HUES6 (cell line): ENCODE results near the gene C11orf86.

ENCODE experiments used
- H3K27ac ChIP-seq: 2 replicates; pipeline ENCODE4 v1.7.0; 2013; ENCODE audit warnings: low read depth, mild to moderate bottlenecking, low read length, inconsistent platforms
- H3K27me3 ChIP-seq: 2 replicates; pipeline ENCODE4 v1.6.1; 2013; ENCODE audit warnings: low read length; ENCODE audit not compliant: control insufficient read depth, insufficient read depth
- H3K36me3 ChIP-seq: 2 replicates; pipeline ENCODE4 v1.6.1; 2013; ENCODE audit warnings: low read length; ENCODE audit not compliant: control insufficient read depth, insufficient read depth
- H3K4me1 ChIP-seq: 2 replicates; pipeline ENCODE4 v1.6.1; 2013; ENCODE audit warnings: low read length; ENCODE audit not compliant: control insufficient read depth, insufficient read depth
- H3K4me3 ChIP-seq: 2 replicates; pipeline ENCODE4 v1.5.1; 2013; ENCODE audit warnings: low read depth, low read length
- H3K9ac ChIP-seq: one replicate; pipeline ENCODE4 v1.6.1; 2013; ENCODE audit warnings: mild to moderate bottlenecking, low read length
- H3K9me3 ChIP-seq: 2 replicates; pipeline ENCODE4 v1.6.1; 2013; ENCODE audit warnings: low read depth, low read length; ENCODE audit not compliant: control insufficient read depth, insufficient read depth

The C11orf86 gene

GRCh38 chr11:66974724-66975404 is at the start of gene C11orf86:
Gene C11orf86, plus strand, starts transcription at chr11:66975304. Its CDS starts 59 bp downstream, at chr11:66975363.
- Histone ChIP-seq H3K9me3 (peaks cover 25% of the 10 kb centered on the region), H3K27ac (no peak within 1 kb of the TSS), H3K4me3 (no peak within 1 kb of the TSS), H3K9ac (no peak within 1 kb of the TSS), H3K27me3 (no peaks in the 10 kb centered on the region), H3K36me3 (no peaks in the 10 kb centered on the region), H3K4me1 (peaks cover 14% of the 10 kb centered on the region; the same call in 1 of the 2 replicates)

DNA sequence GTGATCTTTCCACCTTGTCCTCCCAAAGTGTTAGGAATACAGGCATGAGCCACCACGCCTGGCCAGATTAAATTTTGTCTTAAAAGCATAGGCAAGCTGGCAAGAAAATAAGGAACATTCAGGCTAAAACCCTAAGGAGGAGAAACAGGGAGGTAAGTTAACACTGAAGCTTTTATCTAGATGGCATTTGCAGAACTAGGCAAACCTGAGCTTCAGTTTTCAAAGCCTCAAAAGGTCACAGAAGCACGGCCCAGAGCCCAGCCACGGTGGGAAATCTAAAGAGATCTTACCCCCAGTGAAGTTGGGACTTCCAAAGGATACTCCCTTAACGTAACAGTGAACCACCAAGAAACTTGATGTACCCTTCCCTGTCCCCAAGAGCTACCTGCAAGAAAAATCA is 45.4 kb upstream of the C11orf86 start:
- H3K27ac ChIP-seq: no peak overlapping the region

DNA sequence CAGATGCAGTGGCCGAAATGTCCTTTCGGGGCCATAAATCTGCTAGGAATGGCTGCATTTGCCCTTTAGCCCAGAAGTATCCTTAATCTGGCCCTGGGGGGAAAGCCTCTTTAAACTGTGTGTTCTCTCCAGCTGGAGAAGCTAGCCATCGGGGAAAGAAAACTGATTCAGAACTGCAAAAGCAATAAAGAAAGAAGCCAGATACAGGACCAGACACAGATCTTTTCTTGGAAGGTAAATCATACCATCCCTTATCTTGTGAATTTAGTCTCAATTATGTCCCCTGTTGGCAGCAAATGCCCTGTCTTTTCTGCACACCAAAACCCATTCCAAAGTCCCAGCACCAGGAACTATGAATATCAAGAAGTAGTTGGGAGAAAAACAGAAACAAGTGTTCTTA is 42.6 kb upstream of the C11orf86 start:
- Histone ChIP-seq H3K27ac (no peak overlapping the region), H3K4me1 (peaks cover 12% of the 10 kb centered on the region), H3K4me3 (no peak overlapping the region), H3K36me3 (no peaks in the 10 kb centered on the region), H3K9me3 (0 out of 2 replicates have a peak, but pooled peaks cover 2% of the 10 kb centered on the region), H3K27me3 (no peaks in the 10 kb centered on the region), H3K9ac (no peak overlapping the region)

More for the DNA sequence above, 45.4 kb upstream of the C11orf86 start:
- Histone ChIP-seq H3K27me3 (no peaks in the 10 kb centered on the region), H3K9ac (no peak overlapping the region), H3K36me3 (no peaks in the 10 kb centered on the region), H3K9me3 (no peaks in the 10 kb centered on the region), H3K4me1 (peaks cover 12% of the 10 kb centered on the region), H3K4me3 (no peak overlapping the region)

GRCh38 chr11:66933531-66933930 is 41.6 kb upstream of the C11orf86 start:
- H3K9me3 ChIP-seq: 0 out of 2 replicates have a peak, but pooled peaks cover 2% of the 10 kb centered on the region
- no peaks in the 10 kb centered on the region for H3K27me3 ChIP-seq

GRCh38 chr11:66934950-66935779 is 39.9 kb upstream of the C11orf86 start:
- no peaks in the 10 kb centered on the region for H3K36me3 ChIP-seq
- peaks cover 12% of the 10 kb centered on the region for H3K4me1 ChIP-seq
- no peaks in the 10 kb centered on the region for H3K27me3 ChIP-seq
- H3K27ac ChIP-seq: no peak overlapping the region
- H3K9ac ChIP-seq: no peak overlapping the region
- 0 out of 2 replicates have a peak, but pooled peaks cover 2% of the 10 kb centered on the region for H3K9me3 ChIP-seq
- H3K4me3 ChIP-seq: no peak overlapping the region

More at GRCh38 chr11:66933531-66933930, 41.6 kb upstream of the C11orf86 start:
- Histone ChIP-seq H3K27ac (no peak overlapping the region), H3K9ac (no peak overlapping the region), H3K36me3 (no peaks in the 10 kb centered on the region), H3K4me1 (peaks cover 12% of the 10 kb centered on the region), H3K4me3 (no peak overlapping the region)

GRCh38 chr11:66936311-66936711 is 38.8 kb upstream of the C11orf86 start:
- H3K27ac ChIP-seq: no peak overlapping the region
- H3K4me1 ChIP-seq: peaks cover 12% of the 10 kb centered on the region
- no peak overlapping the region for H3K9ac ChIP-seq

DNA sequence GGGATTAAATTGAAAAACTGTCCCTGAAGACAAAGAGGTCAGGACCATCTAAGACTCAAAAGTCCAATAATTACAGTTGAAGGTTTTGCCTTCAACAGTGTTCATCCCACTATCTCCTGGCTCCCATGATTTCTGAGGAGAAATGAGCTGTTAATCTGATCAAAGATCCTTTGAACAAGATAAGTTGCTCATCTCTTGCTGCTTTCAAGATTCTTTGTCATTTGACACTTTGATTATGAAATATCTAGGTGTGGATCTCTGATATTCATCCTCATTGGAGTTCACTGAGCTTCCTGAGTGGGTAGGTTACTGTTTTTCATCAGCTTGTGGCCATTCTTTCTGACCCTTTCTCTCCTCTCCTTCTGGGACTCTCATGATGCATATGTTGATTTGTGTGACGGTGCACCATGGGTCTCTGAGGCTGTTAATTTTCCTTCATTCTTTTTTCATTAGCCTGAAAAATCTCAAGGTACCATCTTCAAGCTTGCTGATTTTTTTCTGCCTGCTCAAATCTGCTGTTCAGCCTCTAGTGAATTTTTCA is 37.8 kb upstream of the C11orf86 start:
- peaks cover 10% of the 10 kb centered on the region for H3K4me1 ChIP-seq
- no peak overlapping the region for H3K4me3 ChIP-seq
- H3K36me3 ChIP-seq: peaks cover under 1% of the 10 kb centered on the region; the same call in 1 of the 2 replicates
- no peak overlapping the region for H3K27ac ChIP-seq
- no peaks in the 10 kb centered on the region for H3K27me3 ChIP-seq
- H3K9ac ChIP-seq: no peak overlapping the region
- H3K9me3 ChIP-seq: 0 out of 2 replicates have a peak, but pooled peaks cover 2% of the 10 kb centered on the region

More at GRCh38 chr11:66936311-66936711, 38.8 kb upstream of the C11orf86 start:
- Histone ChIP-seq H3K27me3 (no peaks in the 10 kb centered on the region), H3K4me3 (no peak overlapping the region), H3K36me3 (no peaks in the 10 kb centered on the region), H3K9me3 (0 out of 2 replicates have a peak, but pooled peaks cover 2% of the 10 kb centered on the region)

DNA sequence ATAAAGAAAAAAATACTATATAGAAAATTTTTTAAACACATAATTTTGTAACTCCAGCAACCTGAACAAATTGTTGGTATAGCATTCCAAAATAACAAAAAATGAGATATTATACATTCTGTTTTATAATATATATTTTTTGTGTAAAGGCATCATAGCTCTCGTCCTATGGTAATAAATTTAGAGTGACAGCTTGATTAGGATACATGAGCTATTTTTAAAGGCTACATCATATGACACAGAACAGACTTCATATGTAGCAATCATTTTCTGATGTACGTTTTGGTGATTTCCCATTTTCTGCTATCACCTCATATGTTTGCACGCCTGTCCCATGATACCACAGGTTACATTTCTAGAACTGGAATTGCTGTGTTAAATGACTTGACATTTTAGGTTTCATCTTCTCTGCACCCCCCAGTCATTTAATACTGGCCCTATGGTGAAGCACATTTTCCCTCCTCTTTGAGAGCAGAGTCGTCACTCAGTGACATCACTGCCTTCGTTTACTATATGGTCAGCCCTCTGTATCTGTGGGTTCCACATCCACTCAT is 36.4 kb upstream of the C11orf86 start:
- Histone ChIP-seq H3K9me3 (0 out of 2 replicates have a peak, but pooled peaks cover 2% of the 10 kb centered on the region), H3K9ac (no peak overlapping the region), H3K27me3 (no peaks in the 10 kb centered on the region), H3K4me3 (no peak overlapping the region), H3K27ac (no peak overlapping the region), H3K36me3 (peaks cover 3% of the 10 kb centered on the region; the same call in 1 of the 2 replicates), H3K4me1 (peaks cover 2% of the 10 kb centered on the region)

GRCh38 chr11:66950112-66950535 is 25.0 kb upstream of the C11orf86 start:
- peaks cover 20% of the 10 kb centered on the region for H3K4me1 ChIP-seq
- no peaks in the 10 kb centered on the region for H3K9me3 ChIP-seq
- no peaks in the 10 kb centered on the region for H3K36me3 ChIP-seq
- H3K27ac ChIP-seq: no peak overlapping the region
- no peaks in the 10 kb centered on the region for H3K27me3 ChIP-seq
- no peak overlapping the region for H3K4me3 ChIP-seq
- H3K9ac ChIP-seq: peak overlapping the region; percentile 12

DNA sequence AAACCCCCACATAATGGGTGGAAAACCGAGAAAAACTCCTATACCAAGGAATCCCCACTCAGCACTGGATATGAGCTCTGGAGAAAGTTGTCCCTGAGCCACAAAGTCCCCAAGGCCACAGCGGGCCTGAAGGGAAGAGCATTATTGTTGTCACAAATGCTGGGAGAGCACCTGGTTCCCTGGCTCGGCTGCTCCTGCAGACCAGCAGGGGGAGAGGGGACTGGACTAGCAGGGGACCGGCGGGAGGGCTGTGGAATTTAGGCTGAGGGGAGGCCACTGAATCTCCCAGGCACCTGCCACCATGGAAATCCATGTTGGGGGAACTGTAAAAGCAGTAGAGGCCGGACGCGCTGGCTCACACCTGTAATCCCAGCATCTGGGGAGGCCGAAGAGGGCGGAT is 24.0 kb upstream of the C11orf86 start:
- H3K27ac ChIP-seq: no peak overlapping the region
- H3K36me3 ChIP-seq: no peaks in the 10 kb centered on the region
- H3K4me1 ChIP-seq: peaks cover 20% of the 10 kb centered on the region
- H3K9me3 ChIP-seq: no peaks in the 10 kb centered on the region
- peak overlapping the region; percentile 12 for H3K9ac ChIP-seq
- H3K4me3 ChIP-seq: no peak overlapping the region
- H3K27me3 ChIP-seq: no peaks in the 10 kb centered on the region
